ENCODE measurements around the gene RNF214.

GRCh38 chr11:117197516-117198456 lies 34.7 kb upstream of the RNF214 start:
- TF ChIP-seq, protein P1, sequence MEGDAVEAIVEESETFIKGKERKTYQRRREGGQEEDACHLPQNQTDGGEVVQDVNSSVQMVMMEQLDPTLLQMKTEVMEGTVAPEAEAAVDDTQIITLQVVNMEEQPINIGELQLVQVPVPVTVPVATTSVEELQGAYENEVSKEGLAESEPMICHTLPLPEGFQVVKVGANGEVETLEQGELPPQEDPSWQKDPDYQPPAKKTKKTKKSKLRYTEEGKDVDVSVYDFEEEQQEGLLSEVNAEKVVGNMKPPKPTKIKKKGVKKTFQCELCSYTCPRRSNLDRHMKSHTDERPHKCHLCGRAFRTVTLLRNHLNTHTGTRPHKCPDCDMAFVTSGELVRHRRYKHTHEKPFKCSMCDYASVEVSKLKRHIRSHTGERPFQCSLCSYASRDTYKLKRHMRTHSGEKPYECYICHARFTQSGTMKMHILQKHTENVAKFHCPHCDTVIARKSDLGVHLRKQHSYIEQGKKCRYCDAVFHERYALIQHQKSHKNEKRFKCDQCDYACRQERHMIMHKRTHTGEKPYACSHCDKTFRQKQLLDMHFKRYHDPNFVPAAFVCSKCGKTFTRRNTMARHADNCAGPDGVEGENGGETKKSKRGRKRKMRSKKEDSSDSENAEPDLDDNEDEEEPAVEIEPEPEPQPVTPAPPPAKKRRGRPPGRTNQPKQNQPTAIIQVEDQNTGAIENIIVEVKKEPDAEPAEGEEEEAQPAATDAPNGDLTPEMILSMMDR (IDR thresholded peaks at IDR 0.05): peak in 4 of 6 experiments; percentile 38 to 52 (median 46)
- TF ChIP-seq POLR2A (IDR thresholded peaks at IDR 0.05): peak in 2 of 4 donors; percentile 25 to 66

Measured in esophagus squamous epithelium (tissue), 4 donors.